ENCODE measurements around the gene IL1A. TPM values are rescaled to one million over a fixed set of nuclear protein-coding genes. Genes with fewer than 3 reads are reported as not detected.

Gene IL1A
- total and polyA plus RNA-seq, 10 of the 15 experiments (the other 5 are each of a cell fraction or from before 2014, with no cell fraction given): 0.10 to 8.7 (median 6.9) TPM

DNA sequence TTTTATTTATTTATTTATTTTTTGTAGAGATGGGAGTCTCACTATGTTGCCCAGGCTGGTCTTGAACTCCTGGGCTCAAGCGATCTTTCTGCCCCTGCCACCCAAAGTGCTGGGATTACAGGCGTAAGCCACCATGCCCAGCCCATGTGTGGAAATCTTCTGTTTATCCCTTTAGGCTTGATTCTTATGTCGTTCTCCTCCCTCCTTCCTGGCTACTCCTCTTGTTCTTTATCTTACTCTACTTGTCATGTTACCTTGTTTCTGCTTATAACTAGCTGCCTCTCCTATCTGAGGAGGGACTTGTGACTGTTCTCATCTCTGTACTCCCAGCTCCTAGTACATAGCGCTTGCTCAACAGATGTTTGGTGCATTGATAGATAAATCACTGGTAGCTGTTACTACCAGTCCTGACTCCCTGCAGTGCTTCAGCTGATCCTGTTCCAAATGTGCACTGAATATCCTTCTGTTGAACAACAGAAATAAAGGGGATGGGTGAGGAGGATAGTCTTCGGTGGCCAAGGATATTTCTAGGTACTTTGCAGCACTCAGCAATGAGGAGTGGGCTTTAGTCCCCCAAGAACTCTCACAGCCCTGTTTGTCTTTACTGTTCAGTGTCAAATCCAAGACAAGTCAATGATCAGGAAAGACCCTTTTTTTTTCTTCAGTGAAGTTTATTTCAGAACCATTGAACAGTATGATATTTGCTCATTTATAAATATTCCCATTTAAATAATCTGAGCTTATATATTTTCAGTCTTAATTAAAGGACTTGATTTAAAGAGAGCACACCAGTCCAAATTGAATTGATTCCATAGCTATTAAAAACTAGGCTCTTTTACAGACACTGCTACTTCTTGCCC is 45.0 kb upstream of the IL1A start:
- Histone ChIP-seq H3K4me2 (ENCODE audit: control insufficient read depth, insufficient read depth) (no peak overlapping the region), H3K9ac (ENCODE audit: control insufficient read depth, insufficient read depth, low read length) (no peak overlapping the region), H3K27me3 (replicated peaks in 1 of 2; ENCODE audit: control insufficient read depth in 2 of 2, insufficient read depth in 2 of 2, low read length in 1 of 2) (no peaks in the 10 kb centered on the region), H4K20me1 (ENCODE audit: control insufficient read depth, insufficient read depth) (no peaks in the 10 kb centered on the region), H3K79me2 (ENCODE audit: control insufficient read depth, insufficient read depth, low read length) (no peaks in the 10 kb centered on the region), H3K9me3 (replicated peaks; ENCODE audit: control insufficient read depth, insufficient read depth, low read length) (no peaks in the 10 kb centered on the region; the same call in 2 of the 3 replicates), H3K36me3 (ENCODE audit: control insufficient read depth in 2 of 2, insufficient read depth in 2 of 2, low read length in 1 of 2) (no peaks in the 10 kb centered on the region), H3K27ac (ENCODE audit: control insufficient read depth, insufficient read depth) (no peak overlapping the region), H3K4me1 (ENCODE audit: control insufficient read depth, insufficient read depth, low read length) (peaks cover 15% of the 10 kb centered on the region), H2AFZ (ENCODE audit: control insufficient read depth, low read depth, low read length) (no peak overlapping the region), H3K4me3 (no peak overlapping the region)
- POLR2A ChIA-PET: no interaction called here
- 56% methylated on average over 5 of the region's 5 CpGs for WGBS (ENCODE audit: insufficient coverage, insufficient replicate concordance, low lambda C conversion rate, missing lambda C conversion rate)
- DNase-seq (ENCODE audit: low read depth, low spot score) (no peak), FAIRE-seq (no peak), ATAC-seq (no peak)
- no peak for TF ChIP-seq TARDBP (IDR thresholded peaks at IDR 0.05; ENCODE audit: borderline replicate concordance)
- TF ChIP-seq, protein P1, sequence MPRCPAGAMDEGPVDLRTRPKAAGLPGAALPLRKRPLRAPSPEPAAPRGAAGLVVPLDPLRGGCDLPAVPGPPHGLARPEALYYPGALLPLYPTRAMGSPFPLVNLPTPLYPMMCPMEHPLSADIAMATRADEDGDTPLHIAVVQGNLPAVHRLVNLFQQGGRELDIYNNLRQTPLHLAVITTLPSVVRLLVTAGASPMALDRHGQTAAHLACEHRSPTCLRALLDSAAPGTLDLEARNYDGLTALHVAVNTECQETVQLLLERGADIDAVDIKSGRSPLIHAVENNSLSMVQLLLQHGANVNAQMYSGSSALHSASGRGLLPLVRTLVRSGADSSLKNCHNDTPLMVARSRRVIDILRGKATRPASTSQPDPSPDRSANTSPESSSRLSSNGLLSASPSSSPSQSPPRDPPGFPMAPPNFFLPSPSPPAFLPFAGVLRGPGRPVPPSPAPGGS (IDR thresholded peaks at IDR 0.05; ENCODE audit: borderline replicate concordance, insufficient read depth, low read depth, low read length, poor library complexity, severe bottlenecking): no peak
- TF ChIP-seq POLR2AphosphoS2 (IDR thresholded peaks at IDR 0.05; ENCODE audit: low read depth, low read length): no peak
- no peak for TF ChIP-seq PAX8 (IDR thresholded peaks at IDR 0.05)
- TF ChIP-seq, protein P2, sequence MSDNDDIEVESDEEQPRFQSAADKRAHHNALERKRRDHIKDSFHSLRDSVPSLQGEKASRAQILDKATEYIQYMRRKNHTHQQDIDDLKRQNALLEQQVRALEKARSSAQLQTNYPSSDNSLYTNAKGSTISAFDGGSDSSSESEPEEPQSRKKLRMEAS (IDR thresholded peaks at IDR 0.05; ENCODE audit: low read depth, low read length): no peak
- no peak for TF ChIP-seq SMAD1 (IDR thresholded peaks at IDR 0.05; ENCODE audit: low read depth, partially characterized antibody)
- TF ChIP-seq TAF1 (IDR thresholded peaks at IDR 0.05; ENCODE audit: borderline replicate concordance, low read depth, low read length): no peak
- TF ChIP-seq NRF1 (conservative IDR thresholded peaks at IDR 0.05; ENCODE audit: low read depth, low read length): no peak
- TF ChIP-seq SREBF1 (IDR thresholded peaks at IDR 0.05; ENCODE audit: low read length): no peak
- intact Hi-C loops (cut with micrococcal nuclease; ENCODE audit: unreplicated experiment): no loop called here
- in situ Hi-C loops (cut with MboI): no loop called here
- CTCF ChIA-PET: interaction anchor here (0.9 to 2.2 kb wide), 3 partner anchors 12 to 56 kb away, joined by 3 to 7 read pairs (median 3); no protein-coding TSS in a partner anchor
- RAD21 ChIA-PET (ENCODE audit: unreplicated experiment): interaction anchor here (0.8 to 1.2 kb wide), 3 partner anchors 52 to 113 kb away, joined by 3 to 5 read pairs (median 3); no protein-coding TSS in a partner anchor
- SMC1A ChIA-PET (ENCODE audit: uncharacterized antibody, unreplicated experiment): interaction anchor here (1.0 to 2.1 kb wide), 6 partner anchors 10 to 80 kb away, joined by 3 to 7 read pairs (median 4); no protein-coding TSS in a partner anchor
- BruUV-seq (replicated peaks): no TSS peak

Data from GM12878 (cell line).